GM18511 (cell line): ENCODE measurements around the gene ALG10B.
A peak's percentile ranks its signal among the peaks of the same experiment; 100 is the strongest.
"Not testable (repeated sequence)": the region's sequence is repeated elsewhere in the genome, so short reads cannot be mapped to it uniquely, and the experiment has no call there.

Source experiments
- ATAC-seq: cut with Tn5 transposase; IDR thresholded peaks from one replicate; pipeline ENCODE4 v1.9.1; 2021; ENCODE audit warnings: mild to moderate bottlenecking, moderate library complexity; ENCODE audit not compliant: unreplicated experiment

ALG10B gene, protein sequence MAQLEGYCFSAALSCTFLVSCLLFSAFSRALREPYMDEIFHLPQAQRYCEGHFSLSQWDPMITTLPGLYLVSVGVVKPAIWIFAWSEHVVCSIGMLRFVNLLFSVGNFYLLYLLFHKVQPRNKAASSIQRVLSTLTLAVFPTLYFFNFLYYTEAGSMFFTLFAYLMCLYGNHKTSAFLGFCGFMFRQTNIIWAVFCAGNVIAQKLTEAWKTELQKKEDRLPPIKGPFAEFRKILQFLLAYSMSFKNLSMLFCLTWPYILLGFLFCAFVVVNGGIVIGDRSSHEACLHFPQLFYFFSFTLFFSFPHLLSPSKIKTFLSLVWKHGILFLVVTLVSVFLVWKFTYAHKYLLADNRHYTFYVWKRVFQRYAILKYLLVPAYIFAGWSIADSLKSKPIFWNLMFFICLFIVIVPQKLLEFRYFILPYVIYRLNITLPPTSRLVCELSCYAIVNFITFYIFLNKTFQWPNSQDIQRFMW

DNA sequence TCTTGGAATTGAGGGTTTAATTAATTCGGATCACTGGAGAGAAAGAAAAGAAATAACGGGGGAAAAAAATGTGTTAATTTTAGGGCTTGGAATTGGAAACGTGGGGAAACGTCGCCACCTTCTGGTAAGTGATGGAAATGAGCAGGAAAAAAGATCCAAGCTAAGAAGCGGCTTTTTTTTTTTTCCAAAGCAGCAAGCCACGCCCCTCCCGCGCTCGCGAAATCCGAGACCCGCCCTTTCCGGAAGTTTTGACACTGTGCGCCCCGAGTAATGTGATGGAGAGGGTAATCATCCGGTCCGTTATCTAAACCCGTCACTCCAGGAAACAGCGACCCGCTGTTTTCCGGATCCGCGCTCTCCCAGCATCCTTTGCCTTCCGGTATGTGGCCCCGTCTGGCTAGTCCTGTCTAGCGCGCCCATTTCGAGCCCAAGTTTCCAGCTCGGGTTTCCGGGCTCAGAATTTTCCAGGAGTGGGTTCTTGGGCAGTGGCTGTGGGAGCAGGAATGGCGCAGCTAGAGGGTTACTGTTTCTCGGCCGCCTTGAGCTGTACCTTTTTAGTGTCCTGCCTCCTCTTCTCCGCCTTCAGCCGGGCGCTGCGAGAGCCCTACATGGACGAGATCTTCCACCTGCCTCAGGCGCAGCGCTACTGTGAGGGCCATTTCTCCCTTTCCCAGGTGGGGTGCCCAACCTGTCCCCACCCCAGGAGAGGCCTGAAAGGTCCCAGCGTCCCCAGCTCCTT is at the start of gene ALG10B:
Gene ALG10B, plus strand, starts transcription at position 384 of the 739 bp plus-strand sequence. Its CDS starts 120 bp downstream, at position 504.
- ATAC-seq: peak; percentile 99

DNA sequence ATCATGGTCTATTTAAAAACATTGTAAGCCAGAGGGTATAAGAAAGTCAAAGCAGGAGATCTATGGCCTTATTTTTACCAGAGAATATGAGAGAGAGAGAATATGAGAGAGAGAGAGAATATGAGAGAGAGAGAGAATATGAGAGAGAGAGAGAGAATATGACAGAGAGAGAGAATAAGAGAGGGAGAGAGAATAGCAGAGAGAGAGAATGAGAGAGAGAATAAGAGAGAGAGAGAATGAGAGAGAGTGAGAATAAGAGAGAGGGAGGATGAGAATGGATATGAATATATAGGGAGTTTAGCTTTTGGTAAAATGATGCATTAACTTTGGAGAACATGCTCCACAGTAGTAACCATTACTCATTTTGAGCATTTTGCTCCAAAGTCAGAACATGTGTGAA is 48.0 kb upstream of the ALG10B start:
- ATAC-seq: no peak

DNA sequence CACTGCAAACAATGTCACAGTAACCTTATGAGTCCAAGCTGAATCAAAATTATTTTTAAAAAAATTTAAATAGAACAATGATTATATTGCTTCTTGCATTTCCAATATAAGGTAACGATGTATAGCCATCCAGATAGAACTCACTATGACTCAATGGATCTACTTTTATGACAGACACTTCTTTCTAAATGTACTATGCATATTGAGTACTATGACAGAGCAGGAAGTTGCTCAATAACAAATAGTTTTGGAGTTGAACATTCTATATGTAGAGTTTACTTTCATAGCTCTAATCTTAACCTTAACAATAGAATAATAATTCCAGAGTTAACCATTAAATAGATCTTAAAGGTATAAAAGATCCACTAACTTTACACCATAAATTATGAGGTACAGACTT is 46.7 kb upstream of the ALG10B start:
- no peak for ATAC-seq

DNA sequence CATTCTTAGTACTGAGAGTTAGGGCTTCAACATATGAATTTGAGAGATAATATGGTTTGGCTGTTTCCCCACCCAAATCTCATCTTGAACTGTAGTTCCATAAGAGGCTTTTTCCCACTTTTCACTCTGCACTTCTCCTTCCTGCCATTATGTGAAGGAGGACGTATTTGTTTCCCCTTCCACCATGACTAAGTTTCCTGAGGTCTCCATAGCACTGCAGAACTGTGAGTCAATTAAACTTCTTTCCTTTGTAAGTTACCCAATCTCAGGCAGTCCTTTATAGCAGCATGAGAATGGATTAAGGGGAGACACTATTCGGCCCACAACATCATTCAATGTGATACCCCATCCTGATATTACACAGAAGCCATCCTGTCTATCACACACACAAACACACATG is 36.8 kb upstream of the ALG10B start:
- no peak for ATAC-seq

DNA sequence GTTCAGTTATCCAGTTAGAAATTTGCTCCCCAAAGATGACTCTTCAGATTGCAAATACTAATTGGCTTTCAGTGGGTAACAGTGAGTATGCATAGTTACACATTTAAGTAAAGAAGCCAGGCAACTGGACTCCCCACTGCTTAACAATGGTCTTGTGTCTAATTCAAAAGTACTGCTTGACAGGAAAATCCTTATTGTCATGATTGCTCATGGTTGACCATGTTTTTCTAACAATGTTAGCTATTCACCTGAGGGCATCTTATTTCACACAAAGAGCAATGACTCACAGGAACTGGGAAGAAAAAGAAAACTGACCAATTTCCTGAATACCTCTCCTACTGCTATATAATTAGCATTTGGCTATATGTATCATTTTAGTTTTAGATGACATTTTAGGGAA is 33.7 kb upstream of the ALG10B start:
- ATAC-seq: no peak

DNA sequence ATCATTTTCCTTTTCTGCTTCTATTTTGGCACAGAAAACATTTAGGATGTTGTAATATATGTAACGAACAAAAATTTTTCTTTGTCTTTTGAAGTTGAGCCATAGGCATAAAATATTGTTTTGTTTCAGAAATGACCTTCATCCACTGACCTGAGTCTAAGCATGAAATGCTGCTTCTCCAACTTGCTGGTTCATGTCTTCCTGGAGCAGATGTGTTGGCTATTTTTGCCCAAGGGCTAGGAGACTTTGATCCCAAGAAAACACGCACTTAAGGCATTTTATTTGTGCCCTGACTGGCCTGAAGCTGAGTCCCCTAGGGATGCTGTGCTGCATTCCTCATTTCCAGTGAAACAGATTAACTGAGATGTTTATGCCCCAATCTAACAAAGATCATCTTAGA is 27.2 kb upstream of the ALG10B start:
- no peak for ATAC-seq

DNA sequence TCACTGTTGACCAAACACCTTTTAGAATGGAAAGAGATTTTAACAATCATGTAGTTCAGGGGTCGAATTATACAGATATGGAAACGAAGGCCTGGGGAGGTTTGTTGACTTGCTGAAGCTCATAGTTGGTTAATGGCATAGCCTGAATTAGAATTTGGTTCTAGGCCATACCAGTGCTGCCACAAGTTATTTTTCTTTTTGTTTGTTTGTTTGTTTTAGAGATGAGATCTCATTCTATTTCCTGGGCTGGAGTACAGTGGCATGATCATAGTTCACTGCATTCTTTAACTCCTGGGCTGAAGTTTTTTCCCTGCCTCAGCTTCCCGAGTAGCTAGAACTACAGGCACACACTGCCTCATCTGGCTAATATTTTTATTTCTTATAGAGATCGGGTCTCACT is 25.4 kb upstream of the ALG10B start:
- no peak for ATAC-seq

DNA sequence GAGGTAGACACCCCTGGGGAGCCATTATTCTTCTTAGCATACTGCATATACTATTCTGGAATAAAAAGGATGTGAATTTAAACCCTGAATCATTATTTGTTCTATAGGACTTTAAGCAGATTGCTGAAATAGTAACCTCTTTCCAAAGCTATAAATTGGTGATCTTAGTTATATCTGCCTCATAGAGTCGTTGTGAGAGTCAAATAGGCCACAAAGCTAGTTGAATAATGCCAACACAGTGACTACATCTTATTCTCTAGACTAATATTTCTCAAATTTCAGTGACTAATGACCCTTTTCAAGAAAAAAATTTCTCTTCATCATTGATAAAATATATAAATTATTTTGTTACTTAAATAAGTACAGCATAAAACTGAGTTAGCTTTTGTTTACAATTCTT is 13.6 kb upstream of the ALG10B start:
- not testable (repeated sequence) for ATAC-seq

DNA sequence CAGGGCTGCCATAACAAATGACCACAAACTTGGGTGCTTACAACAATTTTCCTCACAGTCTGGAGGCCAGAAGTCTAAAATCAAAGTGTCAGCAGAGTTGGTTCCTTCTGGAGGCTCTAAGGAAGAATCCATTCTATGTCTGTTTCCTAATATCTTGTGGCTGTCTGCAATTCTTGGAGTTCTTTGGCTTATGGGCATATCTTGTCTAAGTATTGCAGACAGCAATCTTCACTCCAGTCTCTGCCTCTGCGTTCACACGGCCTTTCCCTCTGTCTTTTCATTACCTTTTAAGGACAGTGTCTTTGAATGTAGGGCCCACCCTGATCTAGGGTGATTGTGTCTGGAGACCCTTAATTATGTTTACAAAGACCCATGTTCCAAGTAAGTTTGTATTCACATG is 5.4 kb downstream of the ALG10B start:
- not testable (repeated sequence) for ATAC-seq

DNA sequence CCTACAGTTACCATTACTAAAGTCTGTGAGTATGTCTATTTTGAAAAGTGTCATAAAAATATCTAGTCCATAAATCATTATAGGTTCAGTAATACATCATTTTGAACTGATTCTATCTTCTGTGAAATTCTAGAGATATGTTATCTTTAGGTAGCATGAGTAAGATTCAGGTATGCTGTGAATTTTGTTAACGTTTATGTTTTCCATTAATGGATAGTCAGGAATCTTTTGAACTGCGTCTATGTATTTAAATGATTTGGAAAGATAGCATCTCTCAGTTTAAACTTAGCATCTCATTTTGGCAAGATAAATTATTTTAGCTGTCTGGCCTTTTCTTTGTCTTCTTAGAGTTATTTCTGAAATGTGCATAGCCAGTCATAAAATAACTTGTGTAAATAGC is 8.3 kb downstream of the ALG10B start:
- no peak for ATAC-seq

DNA sequence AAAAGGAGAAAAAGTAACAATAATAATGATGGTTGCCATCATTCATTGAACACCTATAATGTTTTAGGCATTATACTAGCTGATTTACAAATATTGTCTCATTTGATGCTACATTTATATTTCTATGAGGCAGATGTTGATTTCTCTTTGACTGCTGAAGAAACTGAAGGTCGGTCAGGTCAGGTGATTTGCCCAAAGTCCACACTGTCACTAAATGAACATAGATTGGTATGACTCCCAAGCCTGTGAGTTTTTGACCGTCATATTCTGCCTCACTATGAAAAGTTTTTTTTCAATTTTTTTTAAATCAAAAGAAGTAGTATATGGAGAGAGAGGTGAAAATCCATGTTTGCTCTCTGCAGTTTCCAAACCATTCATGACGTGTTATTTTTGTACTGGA is 10.8 kb downstream of the ALG10B start:
- no peak for ATAC-seq

DNA sequence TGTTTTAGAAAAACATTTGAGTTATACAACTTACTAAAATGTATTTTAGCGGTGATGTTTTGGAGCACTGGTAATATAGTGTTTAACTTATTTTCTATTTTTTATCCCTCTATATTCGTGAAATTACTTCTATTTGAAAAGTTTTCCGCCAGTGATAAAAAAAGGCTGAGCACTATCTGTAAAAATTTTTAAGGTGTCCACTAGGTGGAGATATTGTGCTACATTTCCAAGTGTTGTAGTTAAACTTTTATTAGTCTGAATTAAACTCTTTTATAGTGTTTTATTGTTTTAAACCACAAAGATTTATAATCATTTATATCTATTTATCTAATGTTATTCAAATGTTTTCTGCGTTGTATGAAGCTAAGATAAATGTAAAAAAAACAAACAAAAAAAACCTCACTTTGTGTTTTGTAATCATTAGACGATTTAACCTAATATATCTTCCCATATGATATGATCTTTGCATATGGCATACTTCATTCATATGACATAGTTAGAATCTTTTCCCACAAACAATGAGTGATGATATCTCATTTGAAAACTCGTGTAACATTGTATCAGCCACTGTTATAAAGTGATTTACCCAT is 11.8 kb downstream of the ALG10B start:
- peak; percentile 63 for ATAC-seq

DNA sequence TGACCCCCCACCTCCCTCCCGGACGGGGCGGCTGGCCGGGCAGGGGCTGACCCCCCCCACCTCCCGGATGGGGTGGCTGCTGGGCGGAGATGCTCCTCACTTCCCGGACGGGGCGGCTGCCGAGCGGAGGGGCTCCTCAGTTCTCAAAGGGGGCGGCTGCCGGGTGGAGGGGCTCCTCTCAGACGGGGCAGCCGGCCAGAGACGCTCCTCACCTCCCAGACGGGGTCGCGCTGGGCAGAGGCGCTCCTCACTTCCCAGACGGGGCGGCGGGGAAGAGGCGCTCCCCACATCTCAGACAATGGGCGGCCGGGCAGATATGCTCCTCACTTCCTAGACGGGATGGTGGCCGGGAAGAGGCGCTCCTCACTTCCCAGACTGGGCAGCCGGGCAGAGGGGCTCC is 13.8 kb downstream of the ALG10B start:
- ATAC-seq: not testable (repeated sequence)

DNA sequence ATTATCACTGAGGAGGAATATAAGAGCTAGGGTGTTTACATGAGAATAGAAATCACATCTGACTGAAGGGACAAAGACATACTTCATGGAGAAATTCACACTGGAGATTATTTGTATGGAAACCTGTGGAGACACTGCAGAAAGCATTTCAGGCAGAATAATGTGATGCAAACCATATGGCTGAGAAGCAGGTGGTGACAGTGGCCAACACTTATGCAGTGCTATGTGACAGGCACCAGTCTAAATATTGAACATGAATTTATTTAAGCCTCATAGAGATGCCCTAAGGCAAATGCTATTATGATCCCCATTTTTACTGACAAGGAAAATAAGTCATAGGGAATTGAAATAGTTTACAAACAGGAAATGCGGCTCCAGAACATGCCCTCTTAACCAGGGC is 16.2 kb downstream of the ALG10B start:
- no peak for ATAC-seq

DNA sequence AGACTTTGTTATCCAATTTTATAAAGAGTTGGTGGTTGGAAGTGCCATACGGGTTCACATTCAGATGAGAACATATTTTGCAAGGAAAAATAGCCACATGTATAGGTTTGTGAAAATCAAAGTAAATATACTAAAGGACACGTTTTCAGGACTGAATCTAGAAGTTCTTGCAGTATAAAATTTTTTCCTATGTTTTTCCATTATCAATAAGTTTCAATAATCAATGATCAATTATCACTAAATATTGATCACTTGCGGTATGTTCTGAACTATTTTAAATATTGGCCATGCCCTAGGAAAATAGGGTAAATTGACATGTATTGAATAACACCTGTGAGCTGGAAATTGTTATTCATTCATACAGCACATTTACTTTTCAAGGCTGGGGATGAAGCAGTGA is 25.9 kb downstream of the ALG10B start:
- no peak for ATAC-seq

DNA sequence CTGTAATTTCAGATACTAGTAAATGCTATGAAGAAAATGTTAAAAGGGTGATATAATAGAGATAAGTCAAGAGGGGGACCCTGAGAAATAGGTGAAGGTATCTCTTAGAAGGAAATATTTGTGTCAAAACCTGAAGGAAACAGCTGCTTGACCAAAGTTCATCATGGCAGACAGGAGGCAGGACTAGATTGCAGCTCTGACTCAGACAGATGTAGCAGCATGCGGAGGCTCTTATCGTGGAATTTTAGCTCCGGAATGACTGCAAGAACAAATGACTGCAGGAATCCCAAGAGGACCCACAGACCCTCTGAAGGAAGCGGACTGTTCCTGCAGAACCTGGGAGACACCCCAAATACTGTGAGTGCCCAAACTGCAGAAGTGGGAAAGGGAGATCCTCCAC is 26.7 kb downstream of the ALG10B start:
- ATAC-seq: not testable (repeated sequence)

DNA sequence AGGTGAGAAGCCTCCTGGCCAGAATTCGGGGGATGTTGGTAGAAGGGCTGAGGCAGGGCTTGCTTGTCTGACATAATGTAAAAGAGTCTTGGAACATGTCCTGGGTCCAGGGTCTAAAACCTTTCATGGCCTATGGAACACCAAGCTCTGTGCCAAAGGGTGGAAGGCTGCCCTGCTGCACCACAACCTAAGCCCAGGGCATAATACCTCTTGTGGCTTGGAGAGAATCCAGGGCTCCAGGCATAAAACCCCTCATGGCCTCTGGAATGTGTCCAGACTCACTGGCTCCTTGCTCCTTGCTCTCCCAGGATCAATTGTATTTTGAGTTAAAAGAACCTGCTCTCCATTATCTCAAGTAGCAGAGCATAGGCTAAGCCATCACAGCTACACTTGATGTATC is 27.3 kb downstream of the ALG10B start:
- not testable (repeated sequence) for ATAC-seq

DNA sequence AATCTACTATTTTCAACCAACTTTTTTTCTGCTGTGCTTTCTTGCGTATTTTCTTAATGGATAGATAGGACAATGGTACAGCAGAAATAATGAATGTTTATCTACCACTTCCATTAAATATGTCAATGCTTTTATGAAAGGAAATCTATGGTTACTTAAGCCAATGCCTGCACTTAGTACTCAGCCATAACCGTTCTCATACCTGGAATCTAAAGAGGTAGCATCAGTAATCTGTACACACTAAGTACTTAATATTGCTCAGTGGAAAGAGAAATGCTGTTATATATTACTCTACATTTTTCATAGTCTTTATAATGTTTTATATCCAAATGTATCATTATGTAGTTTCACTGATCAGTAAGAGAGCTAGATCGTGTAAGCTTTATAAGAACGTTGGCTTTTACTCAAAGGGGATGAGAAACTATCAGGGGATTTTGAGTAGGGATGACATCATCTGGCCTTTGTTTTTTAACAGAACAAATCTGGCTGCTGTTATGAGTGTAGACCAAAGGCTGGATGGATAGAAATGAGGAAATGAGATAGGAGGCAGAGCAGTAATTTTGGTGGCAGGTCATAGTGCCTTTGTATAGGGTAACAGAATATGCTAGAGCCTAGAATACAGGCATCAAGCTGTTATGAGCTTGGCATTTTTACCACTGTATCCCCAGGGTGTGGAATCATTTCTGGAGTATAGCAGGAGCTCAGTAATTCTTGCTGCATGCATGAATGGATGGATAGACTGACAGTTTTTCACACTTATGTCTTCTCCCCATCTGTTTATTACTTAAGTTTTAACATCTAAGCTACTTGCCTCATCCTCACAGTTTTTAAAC is 34.0 kb downstream of the ALG10B start:
- peak; percentile 99 for ATAC-seq

DNA sequence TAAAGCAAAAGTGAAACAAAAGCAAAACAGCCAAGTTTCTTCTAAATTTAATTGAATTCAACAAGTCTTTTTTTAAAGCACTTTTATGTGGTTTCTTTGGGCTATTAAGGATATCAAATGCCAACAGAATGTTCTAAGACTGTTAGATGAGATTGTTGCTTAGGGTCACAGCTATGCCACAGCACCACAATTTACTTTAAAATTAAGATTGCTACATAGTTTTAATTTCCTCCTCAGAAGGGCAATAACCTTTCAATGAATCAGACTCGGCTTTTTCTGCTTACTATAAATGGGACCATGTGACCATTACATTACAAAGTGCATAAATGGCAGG is 34.6 kb downstream of the ALG10B start:
- ATAC-seq: peak; percentile 12

DNA sequence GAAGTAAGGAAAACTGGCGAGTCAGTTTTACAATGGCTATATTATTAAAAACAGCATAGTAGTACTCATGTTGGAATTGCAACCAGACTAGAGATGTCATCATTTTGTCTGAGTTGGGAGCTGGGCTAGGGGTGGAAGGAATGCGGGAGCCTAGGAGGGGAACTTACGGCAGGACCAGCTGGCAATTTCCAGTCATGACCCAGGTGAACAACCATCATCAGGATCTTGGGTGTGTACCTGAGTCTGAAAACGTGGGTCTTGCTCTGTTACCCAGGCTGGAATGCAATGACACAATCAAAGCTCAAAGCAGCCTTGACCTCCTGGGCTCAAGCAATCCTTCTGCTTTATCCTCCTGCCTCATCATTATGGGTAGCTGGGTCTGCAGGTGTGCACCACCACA is 50.9 kb downstream of the ALG10B start:
- no peak for ATAC-seq

DNA sequence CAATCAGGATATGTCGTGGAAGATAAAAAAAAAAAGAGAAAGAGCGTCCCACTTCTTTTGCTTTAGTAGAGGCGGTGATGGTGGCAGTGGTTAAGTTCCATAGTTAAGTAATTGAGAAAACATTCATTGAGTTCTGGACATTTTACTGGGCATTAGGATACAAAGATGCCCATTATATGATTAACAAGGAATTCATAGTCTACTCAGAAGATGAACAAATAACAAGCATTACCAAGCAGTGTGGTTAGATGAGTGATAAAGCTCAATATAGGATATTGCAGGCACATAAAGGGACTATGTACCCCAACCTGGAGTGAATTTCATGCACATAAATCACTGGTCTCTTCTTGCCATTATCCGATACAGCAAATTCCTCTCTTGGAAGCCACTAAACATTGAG is 53.7 kb downstream of the ALG10B start:
- ATAC-seq: no peak
